Cardiac muscle cell (in vitro differentiated cells and primary cell): ENCODE data around the gene RBM19. TPM values are rescaled to one million over a fixed set of nuclear protein-coding genes. Genes with fewer than 3 reads are reported as not detected.
A peak's percentile ranks its signal among the peaks of the same experiment; 100 is the strongest.

Source experiments
- DNase-seq, 2 donors: peaks; one replicate each; pipeline versions ENCODE4 v3.0.0 to v3.0.0-alpha.2; 2010 to 2017; ENCODE audit warnings: low read depth in 1 of 2, low spot score in 1 of 2
- H3K27ac ChIP-seq: fragments of 200-600 bp; sonication (generic); 2 replicates; pipeline ENCODE4 v1.5.1; 2016
- H3K27me3 ChIP-seq: fragments of 200-600 bp; sonication (generic); 2 replicates; pipeline ENCODE4 v1.6.0; 2016; ENCODE audit warnings: control low read depth
- H3K36me3 ChIP-seq: fragments of 200-600 bp; sonication (generic); 2 replicates; pipeline ENCODE4 v1.5.1; 2016; ENCODE audit warnings: control low read depth
- H3K4me1 ChIP-seq: fragments of 200-600 bp; sonication (generic); 2 replicates; pipeline ENCODE4 v1.8.1; 2017; ENCODE audit warnings: low read depth, mild to moderate bottlenecking, mixed run types
- H3K4me3 ChIP-seq: fragments of 200-600 bp; sonication (generic); 2 replicates; pipeline ENCODE4 v1.5.1; 2016; ENCODE audit warnings: mild to moderate bottlenecking
- H3K9me3 ChIP-seq: fragments of 200-600 bp; sonication (generic); 2 replicates; pipeline ENCODE4 v1.5.1; 2017; ENCODE audit warnings: low read depth, mild to moderate bottlenecking, control low read depth
- polyA plus RNA-seq: library from polyadenylated mRNA; unstranded; fragments of >200 nt; fragmentation: Nextera tagmentation; extraction: Ambion mirVana; gene quantifications from 2 replicates; pipeline ENCODE4 v1.2.1, GENCODE V29; 2016
- total RNA-seq: library from RNA; depleted of rRNA; stranded (reverse); fragments of >200 nt; gene quantifications from 2 replicates; pipeline ENCODE4 v1.2.3, GENCODE V29; 2016
- TF ChIP-seq, protein P1 (sequence below): IDR thresholded peaks from 2 replicates; pipeline ENCODE4 v1.5.1; 2012; ENCODE audit warnings: low read depth, mild to moderate bottlenecking, low read length

Gene RBM19
- total and polyA plus RNA-seq, 2 experiments from 2014 or later, result 28.1 to 31.0 TPM

DNA sequence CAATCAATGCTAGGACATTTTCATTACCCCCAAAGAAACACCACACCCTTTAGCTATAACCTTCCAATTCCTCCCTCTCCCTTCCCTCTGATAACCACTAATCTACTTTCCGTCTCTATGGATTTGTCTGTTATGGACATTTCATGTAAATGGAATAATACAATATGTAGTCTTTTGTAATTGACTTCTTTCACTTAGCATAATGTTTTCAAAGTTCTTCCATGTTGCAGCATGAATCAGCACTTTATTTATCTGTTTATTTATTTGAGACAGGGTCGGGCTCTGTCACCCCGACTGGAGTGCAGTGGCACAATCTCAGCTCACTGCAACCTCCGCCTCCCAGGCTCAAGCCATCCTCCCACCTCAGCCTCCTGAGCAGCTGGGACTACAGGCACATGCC, 1.2 kb upstream of the RBM19 start:
- peaks cover 29% of the 10 kb centered on the region for H3K27me3 ChIP-seq
- no peak for DNase-seq
- H3K36me3 ChIP-seq, result no peaks in the 10 kb centered on the region
- H3K9me3 ChIP-seq, result no peaks in the 10 kb centered on the region
- TF ChIP-seq, protein P1, sequence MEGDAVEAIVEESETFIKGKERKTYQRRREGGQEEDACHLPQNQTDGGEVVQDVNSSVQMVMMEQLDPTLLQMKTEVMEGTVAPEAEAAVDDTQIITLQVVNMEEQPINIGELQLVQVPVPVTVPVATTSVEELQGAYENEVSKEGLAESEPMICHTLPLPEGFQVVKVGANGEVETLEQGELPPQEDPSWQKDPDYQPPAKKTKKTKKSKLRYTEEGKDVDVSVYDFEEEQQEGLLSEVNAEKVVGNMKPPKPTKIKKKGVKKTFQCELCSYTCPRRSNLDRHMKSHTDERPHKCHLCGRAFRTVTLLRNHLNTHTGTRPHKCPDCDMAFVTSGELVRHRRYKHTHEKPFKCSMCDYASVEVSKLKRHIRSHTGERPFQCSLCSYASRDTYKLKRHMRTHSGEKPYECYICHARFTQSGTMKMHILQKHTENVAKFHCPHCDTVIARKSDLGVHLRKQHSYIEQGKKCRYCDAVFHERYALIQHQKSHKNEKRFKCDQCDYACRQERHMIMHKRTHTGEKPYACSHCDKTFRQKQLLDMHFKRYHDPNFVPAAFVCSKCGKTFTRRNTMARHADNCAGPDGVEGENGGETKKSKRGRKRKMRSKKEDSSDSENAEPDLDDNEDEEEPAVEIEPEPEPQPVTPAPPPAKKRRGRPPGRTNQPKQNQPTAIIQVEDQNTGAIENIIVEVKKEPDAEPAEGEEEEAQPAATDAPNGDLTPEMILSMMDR, result no peak
- no peak overlapping the region for H3K4me3 ChIP-seq
- peaks cover 5% of the 10 kb centered on the region for H3K4me1 ChIP-seq
- no peak overlapping the region for H3K27ac ChIP-seq

DNA sequence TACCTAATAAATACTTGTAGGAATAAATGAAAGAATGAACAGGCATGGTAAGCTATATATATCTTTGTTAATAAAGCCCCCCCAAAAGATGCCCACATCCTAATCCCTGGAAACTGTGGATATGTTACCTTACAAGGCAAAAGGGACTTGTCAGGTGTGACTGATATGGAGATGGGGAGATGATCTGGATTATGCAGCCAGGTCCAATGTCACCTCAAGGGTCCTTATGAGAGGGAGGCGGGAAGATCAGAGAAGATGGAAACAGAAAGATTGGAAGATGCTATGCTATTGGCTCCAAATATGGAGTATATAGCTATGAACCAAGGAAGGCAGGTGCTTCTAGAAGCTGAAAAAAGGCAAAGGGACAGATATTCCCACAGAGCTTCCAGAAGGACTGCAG, 3.4 kb downstream of the RBM19 start:
- DNase-seq, result no peak
- H3K27ac ChIP-seq, result no peak overlapping the region
- H3K4me1 ChIP-seq, result peaks cover 5% of the 10 kb centered on the region
- TF ChIP-seq, protein P1, result no peak
- no peak overlapping the region for H3K4me3 ChIP-seq
- H3K27me3 ChIP-seq, result no peaks in the 10 kb centered on the region
- H3K36me3 ChIP-seq, result peaks cover 12% of the 10 kb centered on the region
- no peaks in the 10 kb centered on the region for H3K9me3 ChIP-seq

DNA sequence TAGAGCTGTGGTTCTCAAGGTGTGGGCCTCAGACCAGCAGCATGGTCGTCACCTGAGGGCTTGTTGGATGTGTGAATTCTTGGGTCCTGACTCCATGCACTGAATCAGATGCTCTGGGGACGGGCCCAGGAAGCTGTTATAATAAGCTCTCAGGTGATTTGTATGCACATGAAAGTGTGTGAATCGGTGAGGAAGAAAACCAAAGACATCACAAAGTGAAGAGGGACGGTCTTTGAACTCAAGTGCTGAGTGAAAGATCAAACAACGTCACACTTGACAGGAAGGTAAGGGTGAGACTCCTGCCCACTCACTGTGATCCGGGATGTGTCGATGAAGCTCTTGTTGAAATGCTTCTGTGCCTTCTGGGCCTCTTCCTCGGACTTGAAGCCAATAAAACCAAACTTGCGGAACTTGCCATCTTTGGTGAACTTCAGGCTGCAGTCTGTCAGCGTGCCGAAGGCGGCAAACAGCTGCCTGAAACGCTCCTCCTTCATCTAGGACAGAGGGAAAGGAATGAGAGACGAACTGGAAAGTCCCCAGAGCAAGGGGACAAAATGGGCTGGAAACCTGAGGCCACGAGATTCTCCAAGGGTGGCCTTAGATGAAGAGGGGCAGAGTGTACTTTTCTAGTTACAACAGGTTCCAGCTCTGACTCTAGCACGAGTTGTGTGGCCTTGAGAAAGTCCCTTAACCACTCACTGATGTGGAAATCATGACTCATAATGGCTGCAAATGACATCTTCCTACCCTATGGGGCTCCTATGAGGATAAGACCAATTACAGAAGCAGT, 4.0 kb downstream of the RBM19 start:
- no peak overlapping the region for H3K27ac ChIP-seq
- H3K9me3 ChIP-seq, result no peaks in the 10 kb centered on the region
- no peaks in the 10 kb centered on the region for H3K27me3 ChIP-seq
- peaks cover 5% of the 10 kb centered on the region for H3K4me1 ChIP-seq
- TF ChIP-seq, protein P1, result no peak
- no peak overlapping the region for H3K4me3 ChIP-seq
- H3K36me3 ChIP-seq, result peaks cover 12% of the 10 kb centered on the region
- peak in 1 of 2 donors; percentile 34 for DNase-seq

DNA sequence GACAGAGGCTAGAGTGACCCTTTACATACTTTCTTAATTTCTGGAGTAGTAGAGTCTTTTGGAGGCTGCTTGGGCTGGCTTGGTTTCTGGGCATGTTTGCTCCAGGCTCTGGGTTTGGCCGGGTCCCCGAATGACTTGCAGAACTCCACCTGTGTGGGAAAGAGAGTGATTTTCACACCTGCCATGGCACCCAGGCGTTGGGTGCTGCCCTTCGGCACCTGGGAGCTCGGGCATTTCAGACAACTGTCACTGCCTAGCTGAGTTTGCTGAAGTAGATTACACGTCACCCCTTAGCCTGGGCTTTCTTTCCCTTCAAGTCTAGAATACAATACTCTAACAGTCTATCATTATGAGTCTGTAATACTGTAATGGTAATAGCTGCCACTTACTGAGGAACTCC, 6.1 kb downstream of the RBM19 start:
- DNase-seq, result no peak
- TF ChIP-seq, protein P1, result no peak
- Histone ChIP-seq H3K4me3 (no peak overlapping the region), H3K9me3 (no peaks in the 10 kb centered on the region), H3K27me3 (no peaks in the 10 kb centered on the region), H3K4me1 (peaks cover under 1% of the 10 kb centered on the region), H3K36me3 (peaks cover 12% of the 10 kb centered on the region), H3K27ac (no peak overlapping the region)

DNA sequence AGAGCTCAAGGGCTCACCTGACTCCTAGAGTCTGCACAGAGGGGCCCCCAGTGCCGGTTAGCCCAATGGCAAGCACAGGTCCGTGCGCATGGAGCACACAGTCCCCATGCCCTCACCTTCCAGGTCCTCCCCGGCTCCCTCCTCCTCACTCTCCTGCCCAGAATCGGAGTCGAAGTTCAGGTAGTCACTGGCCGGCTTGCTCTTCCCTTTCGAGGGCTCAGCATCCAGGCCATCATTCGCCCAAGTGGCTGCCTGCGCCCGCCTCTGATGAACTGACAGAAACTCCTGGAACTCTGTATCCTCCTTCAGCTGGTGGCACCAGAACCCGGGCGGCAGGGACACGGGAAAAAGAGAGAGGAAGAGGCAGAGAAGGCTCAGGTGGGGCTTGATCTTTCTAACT, 7.0 kb downstream of the RBM19 start:
- no peak overlapping the region for H3K27ac ChIP-seq
- peaks cover 19% of the 10 kb centered on the region for H3K36me3 ChIP-seq
- no peak overlapping the region for H3K4me3 ChIP-seq
- no peaks in the 10 kb centered on the region for H3K9me3 ChIP-seq
- no peak for DNase-seq
- H3K27me3 ChIP-seq, result no peaks in the 10 kb centered on the region
- H3K4me1 ChIP-seq, result no peaks in the 10 kb centered on the region
- TF ChIP-seq, protein P1, result no peak
